Vagina (tissue), 2 donors: ENCODE measurements around the gene IL17RA.

Source experiments
- POLR2AphosphoS5 ChIP-seq, 2 donors: sonication (generic); formaldehyde crosslinking; IDR thresholded peaks; one replicate each; pipeline ENCODE4 v1.9.0; 2017; ENCODE audit warnings: antibody characterized with exemption in 2 of 2, mild to moderate bottlenecking in 2 of 2, low read depth in 1 of 2; ENCODE audit not compliant: insufficient read depth in 1 of 2
- TF ChIP-seq, protein P1 (sequence below), 3 experiments: fragments of 450-650 bp in 2 of 3; fragments of 200-600 bp in 1 of 3; sonication (generic) in 1 of 3; IDR thresholded peaks; one replicate each; pipeline ENCODE4 v1.5.1; 2017 to 2019; ENCODE audit warnings: antibody characterized with exemption in 3 of 3, mild to moderate bottlenecking in 2 of 3, moderate library complexity in 2 of 3

DNA sequence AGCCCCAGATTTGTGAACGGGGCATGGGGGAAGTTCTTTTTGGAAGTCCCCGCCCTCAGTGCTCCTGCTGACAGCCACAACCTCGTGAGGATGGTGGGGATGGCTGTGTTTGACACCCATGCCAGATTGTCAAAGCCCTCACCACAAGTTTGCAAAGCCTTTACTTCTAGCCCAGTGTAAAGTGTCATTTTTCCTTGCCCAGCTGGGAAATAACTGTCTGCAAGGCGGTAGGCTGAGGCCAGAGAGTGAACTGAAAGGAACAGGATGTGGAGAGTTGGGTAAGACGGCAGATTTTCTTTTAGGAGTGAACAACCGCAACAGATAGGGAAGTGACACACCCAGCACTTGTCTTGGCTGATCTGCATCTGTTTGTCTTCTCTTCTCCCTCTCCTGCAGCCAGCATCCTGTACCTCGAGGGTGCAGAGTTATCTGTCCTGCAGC lies 13.6 kb downstream of the IL17RA start:
- TF ChIP-seq, protein P1, sequence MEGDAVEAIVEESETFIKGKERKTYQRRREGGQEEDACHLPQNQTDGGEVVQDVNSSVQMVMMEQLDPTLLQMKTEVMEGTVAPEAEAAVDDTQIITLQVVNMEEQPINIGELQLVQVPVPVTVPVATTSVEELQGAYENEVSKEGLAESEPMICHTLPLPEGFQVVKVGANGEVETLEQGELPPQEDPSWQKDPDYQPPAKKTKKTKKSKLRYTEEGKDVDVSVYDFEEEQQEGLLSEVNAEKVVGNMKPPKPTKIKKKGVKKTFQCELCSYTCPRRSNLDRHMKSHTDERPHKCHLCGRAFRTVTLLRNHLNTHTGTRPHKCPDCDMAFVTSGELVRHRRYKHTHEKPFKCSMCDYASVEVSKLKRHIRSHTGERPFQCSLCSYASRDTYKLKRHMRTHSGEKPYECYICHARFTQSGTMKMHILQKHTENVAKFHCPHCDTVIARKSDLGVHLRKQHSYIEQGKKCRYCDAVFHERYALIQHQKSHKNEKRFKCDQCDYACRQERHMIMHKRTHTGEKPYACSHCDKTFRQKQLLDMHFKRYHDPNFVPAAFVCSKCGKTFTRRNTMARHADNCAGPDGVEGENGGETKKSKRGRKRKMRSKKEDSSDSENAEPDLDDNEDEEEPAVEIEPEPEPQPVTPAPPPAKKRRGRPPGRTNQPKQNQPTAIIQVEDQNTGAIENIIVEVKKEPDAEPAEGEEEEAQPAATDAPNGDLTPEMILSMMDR (IDR thresholded peaks at IDR 0.05): no peak
- no peak for TF ChIP-seq POLR2AphosphoS5 (IDR thresholded peaks at IDR 0.05; ENCODE audit: insufficient read depth in 1 of 2, low read depth in 1 of 2)
